Bronchial epithelial cell (primary cell): Measurements from ENCODE around the gene EPN1. TPM values are rescaled to one million over a fixed set of nuclear protein-coding genes. Genes with fewer than 3 reads are reported as not detected.

Experiments
- DNase-seq: peaks from one replicate; pipeline ENCODE4 v3.0.0-alpha.2; 2010; ENCODE audit warnings: low read depth
- FAIRE-seq: peaks from 2 replicates; lab custom pipeline; 2011; peaks lifted over from hg19 to GRCh38; lab: Jason Lieb, UNC
- H3K27me3 ChIP-seq: 2 replicates; pipeline ENCODE4 v1.5.1; 2011; ENCODE audit warnings: low read length; ENCODE audit not compliant: control insufficient read depth, insufficient read depth
- H3K36me3 ChIP-seq: 2 replicates; pipeline ENCODE4 v1.5.1; 2011; ENCODE audit warnings: low read length; ENCODE audit not compliant: control insufficient read depth, insufficient read depth
- H3K4me3 ChIP-seq: 2 replicates; pipeline ENCODE4 v1.5.1; 2011; ENCODE audit warnings: mild to moderate bottlenecking, low read depth, low read length, control low read depth
- CTCF ChIP-seq: IDR thresholded peaks from 2 replicates; pipeline ENCODE4 v1.5.1; 2011; ENCODE audit warnings: mild to moderate bottlenecking, moderate library complexity, low read length, control low read depth, inconsistent platforms; ENCODE audit not compliant: insufficient read depth, severe bottlenecking
- total RNA-seq: library from RNA; depleted of rRNA; stranded (reverse); fragments of >200 nt; gene quantifications from 2 replicates; pipeline ENCODE4 v1.2.1, GENCODE V29; 2014

Gene EPN1
- total RNA-seq, 1 donor from 2014 or later: 28.2 TPM

DNA sequence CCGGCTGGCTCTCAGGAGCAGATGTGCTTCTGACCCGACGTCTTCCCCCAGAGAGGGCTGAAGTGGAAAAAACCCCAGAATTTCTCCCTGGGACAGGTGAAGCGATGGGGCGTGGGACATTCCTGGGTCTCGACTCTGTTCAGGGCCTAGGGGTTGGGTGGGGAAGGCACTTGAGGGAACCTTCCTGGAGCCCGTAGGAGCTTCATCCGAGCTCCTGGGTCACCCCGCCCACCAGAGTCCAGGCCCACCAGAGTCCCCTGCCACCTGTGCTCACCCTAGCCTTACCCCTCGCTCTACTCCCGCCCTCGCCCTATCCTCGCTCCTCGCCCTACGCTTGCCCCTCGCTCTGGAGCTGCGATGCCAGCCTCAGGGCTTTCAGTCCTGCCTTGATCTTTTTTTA, 23.2 kb downstream of the EPN1 start:
- Histone ChIP-seq H3K4me3 (no peak overlapping the region), H3K36me3 (peaks cover 17% of the 10 kb centered on the region), H3K27me3 (no peaks in the 10 kb centered on the region)
- FAIRE-seq (no peak), DNase-seq (no peak)
- no peak for TF ChIP-seq CTCF

- Histone ChIP-seq H3K36me3 (peaks cover 14% of the 10 kb centered on the region), H3K27me3 (no peaks in the 10 kb centered on the region), H3K4me3 (no peak overlapping the region)
- no peak for FAIRE-seq
- no peak for DNase-seq
- TF ChIP-seq CTCF: no peak
Observed at GRCh38 chr19:55699221-55699620, 24.2 kb downstream of the EPN1 start.

DNA sequence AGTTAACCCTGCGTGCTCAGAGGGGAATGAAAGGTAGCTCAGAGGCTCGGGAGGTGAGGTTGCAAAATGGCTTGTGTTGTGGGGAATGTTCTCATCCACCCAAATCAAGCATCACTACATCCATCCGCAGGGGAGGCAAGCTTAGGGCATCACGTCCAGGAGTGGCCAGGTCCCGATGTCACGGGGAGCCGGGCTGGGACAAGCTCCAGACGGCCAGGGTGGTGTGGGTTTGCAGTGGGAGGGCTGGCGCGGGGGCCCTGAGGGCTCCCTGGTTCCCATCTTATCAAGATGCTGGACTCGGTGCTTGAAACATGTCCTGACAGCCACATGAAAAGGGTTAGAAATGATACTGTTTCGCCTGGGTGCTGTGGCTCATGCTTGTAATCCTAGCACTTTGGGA, 25.8 kb downstream of the EPN1 start:
- Histone ChIP-seq H3K36me3 (peaks cover 11% of the 10 kb centered on the region), H3K27me3 (no peaks in the 10 kb centered on the region), H3K4me3 (no peak overlapping the region)
- DNase-seq (no peak), FAIRE-seq (no peak)
- no peak for TF ChIP-seq CTCF

DNA sequence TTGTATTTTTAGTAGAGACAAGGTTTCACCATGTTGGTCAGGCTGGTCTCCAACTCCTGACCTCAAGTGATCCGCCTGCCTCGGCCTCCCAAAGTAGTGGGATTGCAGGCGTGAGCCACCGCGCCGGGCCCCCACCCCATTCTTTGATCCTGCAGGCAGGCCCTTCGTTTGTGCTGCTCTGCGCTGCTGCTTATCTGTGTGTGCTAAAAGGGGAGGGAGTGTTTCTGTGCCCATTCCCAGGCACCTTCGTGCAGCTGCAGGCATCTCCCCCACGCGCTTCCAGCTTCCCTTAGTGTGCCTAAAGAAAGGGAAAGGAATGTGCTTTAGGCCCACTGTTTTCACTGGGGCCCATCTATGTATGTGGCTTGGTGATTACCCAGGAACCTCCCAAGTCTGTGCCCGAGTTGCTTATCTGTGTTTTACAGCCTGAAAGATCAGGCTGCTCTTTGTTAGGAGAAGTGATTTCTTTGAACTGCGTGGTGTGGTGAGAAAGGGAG, 27.2 kb downstream of the EPN1 start:
- no peak for DNase-seq
- H3K27me3 ChIP-seq: no peaks in the 10 kb centered on the region
- TF ChIP-seq CTCF: no peak
- H3K36me3 ChIP-seq: peaks cover 5% of the 10 kb centered on the region
- no peak for FAIRE-seq
- no peak overlapping the region for H3K4me3 ChIP-seq

GRCh38 chr19:55703790-55704215, 28.8 kb downstream of the EPN1 start:
- Histone ChIP-seq H3K27me3 (no peaks in the 10 kb centered on the region), H3K36me3 (peaks cover 4% of the 10 kb centered on the region), H3K4me3 (no peak overlapping the region)
- FAIRE-seq (no peak), DNase-seq (no peak)
- TF ChIP-seq CTCF: peak; percentile 63
